Gastroesophageal sphincter (tissue), 3 donors: Measurements from ENCODE around the gene CHMP1B.

Experiments used
- CTCF ChIP-seq, 4 experiments: fragments of 200-600 bp in 2 of 4; fragments of 450-650 bp in 2 of 4; sonication (generic) in 1 of 4; IDR thresholded peaks; one replicate each; pipeline ENCODE4 v1.5.1; 2017 to 2019; ENCODE audit warnings: antibody characterized with exemption in 4 of 4, mild to moderate bottlenecking in 2 of 4, moderate library complexity in 2 of 4
- EP300 ChIP-seq: sonication (generic); formaldehyde crosslinking; IDR thresholded peaks from one replicate; pipeline ENCODE4 v1.6.1; 2017; ENCODE audit warnings: antibody characterized with exemption, mild to moderate bottlenecking
- POLR2A ChIP-seq, 2 donors: fragments of 450-650 bp; IDR thresholded peaks; one replicate each; pipeline ENCODE4 v1.6.1; 2017; ENCODE audit warnings: antibody characterized with exemption in 2 of 2, mild to moderate bottlenecking in 2 of 2, moderate library complexity in 1 of 2
- POLR2AphosphoS5 ChIP-seq: sonication (generic); formaldehyde crosslinking; IDR thresholded peaks from one replicate; pipeline ENCODE4 v1.6.1; 2017; ENCODE audit warnings: antibody characterized with exemption

GRCh38 chr18:11872479-11873136 lies 21.4 kb downstream of the CHMP1B start:
- no peak for TF ChIP-seq POLR2AphosphoS5
- peak in 3 of 4 experiments; percentile 29 to 33 (median 29) for TF ChIP-seq CTCF (IDR thresholded peaks at IDR 0.05)
- no peak for TF ChIP-seq POLR2A (IDR thresholded peaks at IDR 0.05)
- TF ChIP-seq EP300: no peak
